NAMALWA (cell line): ENCODE data around the gene ZNF735.
"Not testable (repeated sequence)": the region's sequence is repeated elsewhere in the genome, so short reads cannot be mapped to it uniquely, and the experiment has no call there.

Source experiments
- DNase-seq: peaks from one replicate; pipeline ENCODE4 v3.0.0-alpha.2; 2015; ENCODE audit warnings: low spot score

Gene ZNF735

DNA sequence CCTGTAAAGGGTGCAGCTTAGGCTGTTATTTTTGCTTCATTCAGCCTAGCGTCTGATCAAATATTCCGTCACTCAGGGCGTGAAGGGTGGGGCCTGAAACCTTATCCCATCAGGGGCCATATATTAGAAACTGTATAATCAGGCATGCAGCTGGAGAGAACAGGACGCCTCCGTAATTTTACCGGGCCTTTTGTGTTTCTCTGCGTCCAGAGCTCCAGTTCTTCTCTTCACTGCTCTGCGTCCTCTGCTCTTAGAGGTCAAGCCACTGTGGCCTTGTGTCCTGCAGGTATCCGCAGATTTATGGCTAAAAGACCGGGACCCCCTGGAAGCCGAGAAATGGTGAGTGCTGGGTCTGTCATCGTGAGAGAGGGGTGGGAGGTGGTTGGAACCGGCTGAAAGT lies at the start of gene ZNF735:
Gene ZNF735, plus strand, starts transcription at position 301 of the 400 bp plus-strand sequence. Its CDS starts 0 bp downstream, at position 301.
- no peak for DNase-seq

- not testable (repeated sequence) for DNase-seq
Measured at GRCh38 chr7:64170974-64171373, 36.0 kb upstream of the ZNF735 start.

DNA sequence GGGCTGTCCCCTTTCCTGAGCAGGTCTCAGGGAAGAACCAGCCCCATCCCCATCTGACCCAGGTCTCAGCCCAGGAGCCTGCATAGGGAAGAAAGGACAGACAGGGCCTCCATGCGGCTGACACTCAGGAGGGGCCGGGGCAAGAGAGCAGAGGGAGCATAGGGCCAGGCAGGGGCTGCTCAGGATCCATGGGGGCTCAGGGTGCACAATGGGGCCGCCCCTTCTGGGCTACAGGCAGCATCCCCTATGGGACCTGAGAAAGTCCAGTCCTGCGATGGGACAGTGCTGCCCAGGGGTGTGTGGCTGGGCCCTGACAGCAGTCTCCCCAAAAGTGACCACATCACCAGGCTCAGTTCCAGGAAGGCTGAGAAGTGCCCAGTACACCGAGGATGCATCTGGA lies 32.7 kb upstream of the ZNF735 start:
- DNase-seq = no peak

DNA sequence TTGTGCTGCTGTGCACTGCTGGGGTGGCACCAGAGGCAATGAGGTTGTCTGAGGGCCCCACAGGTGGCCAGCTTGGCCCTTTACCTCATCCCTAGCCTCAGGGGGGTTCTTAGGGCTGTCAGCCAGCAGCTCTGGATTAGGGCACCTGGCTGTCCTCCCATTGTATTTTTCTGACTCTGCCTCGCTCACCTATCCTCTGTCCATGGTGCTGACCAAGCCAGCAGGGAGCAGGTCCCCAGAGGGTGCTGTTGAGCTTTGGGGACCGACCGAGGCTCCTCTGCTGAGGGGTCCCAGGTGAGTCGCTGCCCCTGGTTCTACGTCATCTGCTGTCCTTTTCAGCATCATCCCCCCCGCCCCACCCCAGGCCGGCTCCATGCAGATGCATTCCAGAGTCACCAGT lies 32.1 kb upstream of the ZNF735 start:
- DNase-seq = no peak

DNA sequence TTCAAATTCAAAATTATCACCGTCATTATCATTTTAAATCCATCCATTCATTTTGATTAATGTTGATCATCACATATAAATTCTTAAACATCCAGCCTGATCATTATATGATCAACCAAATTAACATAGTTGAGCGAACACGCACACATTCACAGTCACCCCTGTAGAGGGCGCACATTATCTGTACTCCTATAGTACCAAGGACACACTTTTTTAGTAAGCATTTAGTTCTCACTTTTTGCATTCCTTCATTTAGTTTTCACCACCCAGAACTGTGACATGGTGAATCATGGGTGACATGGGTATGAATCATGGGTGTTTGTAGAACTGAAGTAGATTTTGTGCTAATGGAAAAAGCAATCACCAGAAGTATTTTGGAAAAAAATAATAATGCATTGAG lies 26.0 kb upstream of the ZNF735 start:
- peak; percentile 70 for DNase-seq

- DNase-seq = no peak
Measured at GRCh38 chr7:64181586-64181985, 25.4 kb upstream of the ZNF735 start.

DNA sequence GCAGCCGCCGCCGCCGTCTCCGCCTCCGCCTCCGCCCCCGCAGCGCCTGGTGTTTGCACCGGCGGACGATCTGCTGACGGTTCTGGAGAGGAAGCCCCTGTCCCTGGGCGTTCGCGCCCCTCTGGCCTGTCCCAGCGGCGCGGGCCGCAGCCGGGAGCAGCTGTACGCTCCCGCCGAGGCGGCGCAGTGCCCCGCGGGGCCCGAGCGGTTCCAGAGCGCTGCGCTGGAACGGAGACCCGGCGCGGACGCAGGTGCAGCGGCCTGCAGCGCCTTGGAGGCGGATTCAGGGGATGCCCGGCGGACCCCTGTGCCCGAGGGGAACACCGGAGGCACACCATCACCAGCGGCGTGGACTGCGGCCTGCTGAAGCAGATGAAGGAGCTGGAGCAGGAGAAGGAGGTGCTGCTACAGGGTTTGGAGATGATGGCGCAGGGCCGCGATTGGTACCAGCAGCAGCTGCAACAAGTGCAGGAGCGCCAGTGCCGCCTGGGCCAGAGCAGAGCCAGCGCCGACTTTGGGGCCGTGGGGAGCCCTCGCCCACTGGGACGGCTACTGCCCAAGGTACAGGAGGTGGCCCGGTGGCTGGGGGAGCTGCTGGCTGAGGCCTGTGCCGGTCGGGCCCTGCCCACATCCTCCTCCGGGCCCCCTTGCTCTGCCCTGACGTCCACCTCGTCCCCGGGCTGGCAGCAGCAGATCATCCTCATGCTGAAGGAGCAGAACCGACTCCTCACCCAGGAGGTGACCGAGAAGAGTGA lies 24.8 kb upstream of the ZNF735 start:
- DNase-seq = no peak

GRCh38 chr7:64183126-64183742 lies 23.8 kb upstream of the ZNF735 start:
- DNase-seq = peak; percentile 40

GRCh38 chr7:64183827-64184372 lies 23.1 kb upstream of the ZNF735 start:
- DNase-seq = no peak

- no peak for DNase-seq
Measured at GRCh38 chr7:64184376-64184775, 22.6 kb upstream of the ZNF735 start.

DNA sequence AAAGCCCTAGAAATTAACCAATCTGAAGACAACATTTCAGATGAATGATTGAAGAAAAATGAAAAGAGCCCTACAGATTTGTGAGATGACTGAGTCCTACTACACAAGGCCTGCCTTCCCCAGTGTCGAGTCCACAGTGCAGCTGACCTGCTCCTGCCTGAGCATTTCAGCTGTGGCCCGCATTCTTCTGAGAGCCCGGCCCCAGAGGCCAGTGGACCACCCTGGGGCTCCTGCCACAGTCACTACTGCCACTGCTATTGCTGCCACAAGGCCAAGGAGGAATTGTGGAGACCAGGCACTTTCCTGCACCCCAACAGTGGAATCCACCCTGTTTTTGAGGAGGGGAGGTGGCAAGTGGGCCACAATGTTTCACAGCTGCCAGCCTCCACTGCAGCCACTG lies 19.6 kb upstream of the ZNF735 start:
- DNase-seq = no peak

DNA sequence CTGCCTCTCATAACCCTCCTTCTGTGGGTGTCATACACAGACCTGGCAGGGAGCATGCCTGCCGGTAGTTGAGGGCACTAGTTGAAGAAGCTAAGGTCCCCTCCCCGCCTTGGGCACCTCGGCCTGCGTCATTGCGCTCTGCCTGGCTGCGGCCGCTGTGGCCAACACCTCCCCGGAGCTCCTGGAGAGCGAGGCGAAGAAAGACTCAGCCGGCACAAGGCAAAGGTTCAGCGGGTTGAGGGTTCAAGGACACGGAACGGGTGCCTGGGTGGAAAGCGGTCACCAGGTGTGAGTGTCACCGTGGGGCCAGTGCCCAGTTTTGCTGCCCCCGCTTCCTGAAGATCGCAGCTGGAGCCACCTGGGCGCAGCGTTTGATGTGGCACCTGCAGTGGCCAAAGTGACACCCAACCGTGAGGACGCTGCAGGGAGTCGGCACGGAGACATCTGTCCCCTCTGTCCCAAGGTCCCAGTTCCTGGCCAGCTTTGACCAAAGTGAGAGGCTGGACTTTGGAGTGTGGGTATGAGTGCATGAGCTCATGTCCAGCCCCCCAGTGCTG lies 14.8 kb upstream of the ZNF735 start:
- no peak for DNase-seq

GRCh38 chr7:64192775-64193174 lies 14.2 kb upstream of the ZNF735 start:
- DNase-seq = no peak

GRCh38 chr7:64219710-64220298 lies 12.8 kb downstream of the ZNF735 start:
- DNase-seq = not testable (repeated sequence)

GRCh38 chr7:64223366-64223765 lies 16.4 kb downstream of the ZNF735 start:
- DNase-seq = no peak

DNA sequence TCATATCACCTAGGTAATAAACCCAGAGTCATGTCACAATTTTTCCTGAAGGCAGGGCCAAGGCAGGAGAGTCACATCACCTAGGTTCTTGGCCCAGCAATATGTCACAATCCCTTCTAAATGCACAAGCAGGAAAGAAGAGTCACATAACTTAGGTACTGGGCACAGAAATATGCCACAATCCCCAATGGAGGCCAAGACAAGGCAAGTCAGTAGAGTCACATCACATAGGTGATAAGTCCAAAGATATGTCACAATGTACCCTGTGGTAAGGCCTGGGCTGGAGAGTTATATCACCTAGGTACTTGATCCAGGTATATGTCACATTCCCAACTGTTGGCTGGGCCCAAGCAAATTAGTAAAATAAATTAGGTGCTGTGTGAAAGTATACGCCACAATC lies 21.2 kb downstream of the ZNF735 start, which contains the start of gene ZNF679:
Gene ZNF679, plus strand, starts transcription at position 301 of the 400 bp plus-strand sequence. CDS start 20,644 bp downstream, outside the sequence.
- not testable (repeated sequence) for DNase-seq

DNA sequence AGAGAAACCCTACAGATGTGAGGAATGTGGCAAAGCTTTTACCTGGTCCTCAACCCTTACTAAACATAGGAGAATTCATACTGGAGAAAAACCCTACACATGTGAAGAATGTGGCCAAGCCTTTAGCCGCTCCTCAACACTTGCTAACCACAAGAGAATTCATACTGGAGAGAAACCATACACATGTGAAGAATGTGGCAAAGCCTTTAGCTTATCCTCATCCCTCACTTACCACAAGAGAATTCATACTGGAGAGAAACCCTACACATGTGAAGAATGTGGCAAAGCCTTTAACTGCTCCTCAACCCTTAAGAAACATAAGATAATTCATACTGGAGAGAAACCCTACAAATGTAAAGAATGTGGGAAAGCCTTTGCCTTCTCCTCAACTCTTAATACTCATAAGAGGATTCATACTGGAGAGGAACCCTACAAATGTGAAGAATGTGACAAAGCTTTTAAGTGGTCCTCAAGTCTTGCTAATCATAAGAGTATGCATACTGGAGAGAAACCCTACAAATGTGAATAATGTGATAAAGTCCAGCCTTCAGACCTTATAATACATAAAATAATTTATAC lies 59.4 kb downstream of the ZNF735 start:
- no peak for DNase-seq
